GM19023 (cell line): ENCODE data around the gene SGCE.

Experiments used
- ATAC-seq: cut with Tn5 transposase; IDR thresholded peaks from one replicate; pipeline ENCODE4 v1.9.1; 2021; ENCODE audit warnings: mild to moderate bottlenecking, moderate library complexity; ENCODE audit not compliant: unreplicated experiment

Gene SGCE

GRCh38 chr7:94660006-94660405, 4.1 kb upstream of the SGCE start:
- ATAC-seq, result no peak

- no peak for ATAC-seq
These were observed 2.9 kb upstream of the SGCE start for GRCh38 chr7:94658826-94659225.

GRCh38 chr7:94657771-94658693, 2.1 kb upstream of the SGCE start:
- ATAC-seq, result peak; percentile 81

GRCh38 chr7:94656925-94657731, 1.2 kb upstream of the SGCE start:
- ATAC-seq, result no peak

GRCh38 chr7:94656658-94656924, 658 bp upstream of the SGCE start:
- no peak for ATAC-seq

GRCh38 chr7:94655126-94655847, 646 bp downstream of the SGCE start:
- ATAC-seq, result no peak

- no peak for ATAC-seq
These were observed 1.2 kb downstream of the SGCE start for GRCh38 chr7:94654783-94655125.

GRCh38 chr7:94650147-94651051, 5.5 kb downstream of the SGCE start:
- ATAC-seq, result no peak

GRCh38 chr7:94649450-94649849, 6.5 kb downstream of the SGCE start:
- ATAC-seq, result peak; percentile 60

- no peak for ATAC-seq
These were observed 7.2 kb downstream of the SGCE start for GRCh38 chr7:94648731-94649130.

- no peak for ATAC-seq
These were observed 8.6 kb downstream of the SGCE start for GRCh38 chr7:94647295-94647694.

GRCh38 chr7:94643771-94644545, 12.0 kb downstream of the SGCE start:
- no peak for ATAC-seq

GRCh38 chr7:94642838-94643653, 12.9 kb downstream of the SGCE start:
- ATAC-seq, result no peak

GRCh38 chr7:94639384-94639783, 16.5 kb downstream of the SGCE start:
- no peak for ATAC-seq

GRCh38 chr7:94635687-94636086, 20.2 kb downstream of the SGCE start:
- no peak for ATAC-seq

- ATAC-seq, result no peak
These were observed 21.4 kb downstream of the SGCE start for GRCh38 chr7:94634502-94634901.

- no peak for ATAC-seq
These were observed 22.2 kb downstream of the SGCE start for GRCh38 chr7:94633687-94634086.

GRCh38 chr7:94633014-94633341, 23.0 kb downstream of the SGCE start:
- no peak for ATAC-seq

GRCh38 chr7:94632338-94633013, 23.5 kb downstream of the SGCE start:
- ATAC-seq, result peak; percentile 52
